Measurements from ENCODE around the gene ELOVL3.

The ELOVL3 gene

GRCh38 chr10:102264371-102264770 is 38.3 kb downstream of the ELOVL3 start:
- no peaks in the 10 kb centered on the region for H3K4me1 ChIP-seq (ENCODE audit: control insufficient read depth, insufficient read depth, low read length)
- no peak overlapping the region for H3K4me3 ChIP-seq (ENCODE audit: low read depth, low read length)
- no peaks in the 10 kb centered on the region for H3K27me3 ChIP-seq (ENCODE audit: control insufficient read depth, insufficient read depth, low read length)
- H3K36me3 ChIP-seq (ENCODE audit: control insufficient read depth, insufficient read depth, low read length), result no peaks in the 10 kb centered on the region
- no peak overlapping the region for H3K9ac ChIP-seq (ENCODE audit: low read depth, low read length)
- no peaks in the 10 kb centered on the region for H3K9me3 ChIP-seq (ENCODE audit: control insufficient read depth, insufficient read depth, low read length)

GRCh38 chr10:102266670-102267069 is 40.6 kb downstream of the ELOVL3 start:
- H3K4me3 ChIP-seq (ENCODE audit: low read depth, low read length), result no peak overlapping the region
- H3K27me3 ChIP-seq (ENCODE audit: control insufficient read depth, insufficient read depth, low read length), result no peaks in the 10 kb centered on the region
- no peak overlapping the region for H3K9ac ChIP-seq (ENCODE audit: low read depth, low read length)
- no peaks in the 10 kb centered on the region for H3K36me3 ChIP-seq (ENCODE audit: control insufficient read depth, insufficient read depth, low read length)
- no peaks in the 10 kb centered on the region for H3K4me1 ChIP-seq (ENCODE audit: control insufficient read depth, insufficient read depth, low read length)
- no peaks in the 10 kb centered on the region for H3K9me3 ChIP-seq (ENCODE audit: control insufficient read depth, insufficient read depth, low read length)

- H3K4me1 ChIP-seq (ENCODE audit: control insufficient read depth, insufficient read depth, low read length), result no peaks in the 10 kb centered on the region
Observed at GRCh38 chr10:102267748-102268147, 41.6 kb downstream of the ELOVL3 start.

DNA sequence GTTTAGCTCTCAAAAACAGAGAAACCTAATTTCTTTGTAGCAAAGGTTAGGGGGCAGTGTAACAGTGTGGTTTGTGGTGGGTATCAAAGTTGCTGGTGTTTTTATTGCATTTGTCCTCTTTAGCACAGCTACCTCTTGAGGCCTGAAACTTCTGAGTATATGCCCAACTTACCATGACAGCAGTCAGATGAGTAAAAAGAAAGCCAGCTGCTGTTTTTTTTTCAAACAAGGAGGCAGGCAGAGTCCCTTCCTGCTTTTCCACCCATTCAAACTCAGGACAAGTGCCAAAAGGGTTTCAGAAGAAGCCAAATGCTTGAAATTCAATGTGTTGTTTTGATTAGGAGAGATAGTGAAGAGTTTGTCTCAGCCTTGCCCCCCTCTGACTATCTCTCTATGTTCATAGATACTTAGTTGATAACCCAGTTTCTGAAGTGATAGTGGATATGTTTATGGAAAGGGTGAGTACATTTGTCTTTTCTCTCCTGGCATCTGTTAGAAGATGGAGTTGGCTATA is 42.3 kb downstream of the ELOVL3 start:
- Histone ChIP-seq H3K9ac (ENCODE audit: low read depth, low read length) (no peak overlapping the region), H3K36me3 (ENCODE audit: control insufficient read depth, insufficient read depth, low read length) (no peaks in the 10 kb centered on the region), H3K27me3 (ENCODE audit: control insufficient read depth, insufficient read depth, low read length) (no peaks in the 10 kb centered on the region), H3K4me3 (ENCODE audit: low read depth, low read length) (no peak overlapping the region), H3K9me3 (ENCODE audit: control insufficient read depth, insufficient read depth, low read length) (no peaks in the 10 kb centered on the region), H3K4me1 (ENCODE audit: control insufficient read depth, insufficient read depth, low read length) (no peaks in the 10 kb centered on the region)

More at GRCh38 chr10:102267748-102268147, 41.6 kb downstream of the ELOVL3 start:
- Histone ChIP-seq H3K4me3 (ENCODE audit: low read depth, low read length) (no peak overlapping the region), H3K9me3 (ENCODE audit: control insufficient read depth, insufficient read depth, low read length) (no peaks in the 10 kb centered on the region), H3K9ac (ENCODE audit: low read depth, low read length) (no peak overlapping the region), H3K36me3 (ENCODE audit: control insufficient read depth, insufficient read depth, low read length) (no peaks in the 10 kb centered on the region), H3K27me3 (ENCODE audit: control insufficient read depth, insufficient read depth, low read length) (no peaks in the 10 kb centered on the region)

- Histone ChIP-seq H3K27me3 (ENCODE audit: control insufficient read depth, insufficient read depth, low read length) (no peaks in the 10 kb centered on the region), H3K9me3 (ENCODE audit: control insufficient read depth, insufficient read depth, low read length) (no peaks in the 10 kb centered on the region), H3K36me3 (ENCODE audit: control insufficient read depth, insufficient read depth, low read length) (no peaks in the 10 kb centered on the region), H3K9ac (ENCODE audit: low read depth, low read length) (no peak overlapping the region), H3K4me1 (ENCODE audit: control insufficient read depth, insufficient read depth, low read length) (no peaks in the 10 kb centered on the region), H3K4me3 (ENCODE audit: low read depth, low read length) (no peak overlapping the region)
Observed at GRCh38 chr10:102269017-102269416, 42.9 kb downstream of the ELOVL3 start.

- Histone ChIP-seq H3K9me3 (ENCODE audit: control insufficient read depth, insufficient read depth, low read length) (no peaks in the 10 kb centered on the region), H3K36me3 (ENCODE audit: control insufficient read depth, insufficient read depth, low read length) (no peaks in the 10 kb centered on the region), H3K4me1 (ENCODE audit: control insufficient read depth, insufficient read depth, low read length) (no peaks in the 10 kb centered on the region), H3K4me3 (ENCODE audit: low read depth, low read length) (no peak overlapping the region), H3K27me3 (ENCODE audit: control insufficient read depth, insufficient read depth, low read length) (no peaks in the 10 kb centered on the region), H3K9ac (ENCODE audit: low read depth, low read length) (no peak overlapping the region)
Observed at GRCh38 chr10:102274062-102274461, 48.0 kb downstream of the ELOVL3 start.

DNA sequence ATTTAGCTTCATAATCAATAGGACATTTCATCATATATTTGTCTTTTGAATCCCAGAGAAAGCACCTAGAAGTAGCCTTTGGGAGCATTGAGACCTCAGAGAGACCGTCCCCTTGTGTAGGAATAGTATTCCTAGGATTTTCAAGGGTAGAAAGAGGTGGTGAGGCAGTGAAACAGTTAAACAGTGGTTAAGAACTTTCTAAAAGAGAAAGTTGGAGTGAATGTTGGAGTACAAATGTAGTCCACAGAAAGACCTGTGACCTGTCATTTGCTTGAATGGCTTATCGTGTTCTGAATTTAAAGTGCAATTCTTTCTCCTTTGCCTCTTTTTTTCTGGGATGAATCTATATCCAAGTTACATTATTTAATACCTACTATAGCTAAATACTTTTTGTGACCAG is 49.2 kb downstream of the ELOVL3 start:
- Histone ChIP-seq H3K4me1 (ENCODE audit: control insufficient read depth, insufficient read depth, low read length) (no peaks in the 10 kb centered on the region), H3K27me3 (ENCODE audit: control insufficient read depth, insufficient read depth, low read length) (no peaks in the 10 kb centered on the region), H3K4me3 (ENCODE audit: low read depth, low read length) (no peak overlapping the region), H3K9me3 (ENCODE audit: control insufficient read depth, insufficient read depth, low read length) (no peaks in the 10 kb centered on the region), H3K9ac (ENCODE audit: low read depth, low read length) (no peak overlapping the region), H3K36me3 (ENCODE audit: control insufficient read depth, insufficient read depth, low read length) (no peaks in the 10 kb centered on the region)

- no peaks in the 10 kb centered on the region for H3K4me1 ChIP-seq (ENCODE audit: control insufficient read depth, insufficient read depth, low read length)
- H3K27me3 ChIP-seq (ENCODE audit: control insufficient read depth, insufficient read depth, low read length), result no peaks in the 10 kb centered on the region
- H3K4me3 ChIP-seq (ENCODE audit: low read depth, low read length), result no peak overlapping the region
- H3K9me3 ChIP-seq (ENCODE audit: control insufficient read depth, insufficient read depth, low read length), result no peaks in the 10 kb centered on the region
- H3K36me3 ChIP-seq (ENCODE audit: control insufficient read depth, insufficient read depth, low read length), result no peaks in the 10 kb centered on the region
- no peak overlapping the region for H3K9ac ChIP-seq (ENCODE audit: low read depth, low read length)
Observed at GRCh38 chr10:102279104-102279503, 53.0 kb downstream of the ELOVL3 start.

Data from iPS-15b (cell line).